SK-N-DZ (cell line): ENCODE results near the gene GLP1R.

Experiments
- DNase-seq: peaks from one replicate; pipeline ENCODE4 v3.0.0-alpha.2; 2015; ENCODE audit warnings: low spot score

Gene GLP1R

GRCh38 chr6:39061588-39061987 lies 13.0 kb downstream of the GLP1R start:
- DNase-seq = no peak

- DNase-seq = peak; percentile 10
Observed at GRCh38 chr6:39062014-39062740, 13.6 kb downstream of the GLP1R start.

GRCh38 chr6:39063526-39063925 lies 14.9 kb downstream of the GLP1R start:
- DNase-seq = no peak

- no peak for DNase-seq
Observed at GRCh38 chr6:39065561-39065960, 17.0 kb downstream of the GLP1R start.

GRCh38 chr6:39068391-39068790 lies 19.8 kb downstream of the GLP1R start:
- no peak for DNase-seq

GRCh38 chr6:39072830-39073229 lies 24.2 kb downstream of the GLP1R start:
- no peak for DNase-seq

- no peak for DNase-seq
Observed at GRCh38 chr6:39073471-39074355, 25.1 kb downstream of the GLP1R start.

- DNase-seq = no peak
Observed at GRCh38 chr6:39074486-39074885, 25.9 kb downstream of the GLP1R start.

GRCh38 chr6:39075010-39075686 lies 26.6 kb downstream of the GLP1R start:
- DNase-seq = no peak

GRCh38 chr6:39075807-39076622 lies 27.4 kb downstream of the GLP1R start:
- no peak for DNase-seq

- no peak for DNase-seq
Observed at GRCh38 chr6:39076623-39077535, 28.3 kb downstream of the GLP1R start.

- DNase-seq = no peak
Observed at GRCh38 chr6:39077882-39078594, 29.5 kb downstream of the GLP1R start.

GRCh38 chr6:39078695-39079094 lies 30.1 kb downstream of the GLP1R start:
- no peak for DNase-seq

- no peak for DNase-seq
Observed at GRCh38 chr6:39079197-39080125, 30.9 kb downstream of the GLP1R start.

GRCh38 chr6:39080246-39080875 lies 31.8 kb downstream of the GLP1R start:
- no peak for DNase-seq

- DNase-seq = no peak
Observed at GRCh38 chr6:39082310-39082709, 33.7 kb downstream of the GLP1R start.

- DNase-seq = peak; percentile 7
Observed at GRCh38 chr6:39083231-39083634, 34.7 kb downstream of the GLP1R start.

- DNase-seq = no peak
Observed at GRCh38 chr6:39084506-39084905, 35.9 kb downstream of the GLP1R start.
